Thyroid gland (tissue), 4 donors: ENCODE data around the gene MED22. TPM values are rescaled to one million over a fixed set of nuclear protein-coding genes. Genes with fewer than 3 reads are reported as not detected.
A peak's percentile ranks its signal among the peaks of the same experiment; 100 is the strongest.
"Not testable (repeated sequence)": the region's sequence is repeated elsewhere in the genome, so short reads cannot be mapped to it uniquely, and the experiment has no call there.

Experiments
- DNase-seq, 2 donors: peaks; one replicate each; pipeline ENCODE4 v3.0.0-alpha.2; 2019
- H3K27ac ChIP-seq, 3 donors: fragments of 200-600 bp; sonication (generic); 1 replicate in 2 of 3; 2 replicates in 1 of 3; pipeline ENCODE4 v1.5.1; 2016 to 2019; ENCODE audit warnings: mild to moderate bottlenecking in 1 of 3, moderate library complexity in 1 of 3
- H3K27me3 ChIP-seq: fragments of 200-600 bp; sonication (generic); one replicate; pipeline ENCODE4 v1.5.1; 2019
- H3K36me3 ChIP-seq, 2 donors: fragments of 200-600 bp; sonication (generic); one replicate each; pipeline ENCODE4 v1.5.1; 2016 to 2019
- H3K4me1 ChIP-seq, 2 donors: fragments of 200-600 bp; sonication (generic); one replicate each; pipeline ENCODE4 v1.5.1; 2017 to 2019
- H3K4me3 ChIP-seq, 3 donors: fragments of 200-600 bp; sonication (generic); replicated peaks in 1 of 3; 1 replicate in 2 of 3; 2 replicates in 1 of 3; pipeline ENCODE4 v1.5.1; 2016; ENCODE audit warnings: mild to moderate bottlenecking in 1 of 3
- H3K9me3 ChIP-seq: fragments of 200-600 bp; sonication (generic); one replicate; pipeline ENCODE4 v1.5.1; 2017
- CTCF ChIP-seq, 6 experiments: fragments of 200-600 bp in 3 of 6; fragments of 450-650 bp in 3 of 6; sonication (generic) in 3 of 6; IDR thresholded peaks; one replicate each; pipeline ENCODE4 v1.5.1; 2016 to 2019; ENCODE audit warnings: antibody characterized with exemption in 6 of 6, mild to moderate bottlenecking in 2 of 6, inconsistent platforms in 1 of 6, moderate library complexity in 1 of 6
- POLR2A ChIP-seq, 2 donors: fragments of 450-650 bp; IDR thresholded peaks; one replicate each; pipeline ENCODE4 v1.6.1; 2017; ENCODE audit warnings: antibody characterized with exemption in 2 of 2, mild to moderate bottlenecking in 2 of 2, moderate library complexity in 1 of 2
- WGBS, 2 donors: methylation state at CpG; one replicate each; pipeline ENCODE4 v1.1.5; 2017; 5-methylcytosine and 5-hydroxymethylcytosine counted together
- intact Hi-C: fragments of 100-400 bp; cut with DNase I; formaldehyde crosslinking; loops from one replicate; pipeline ENCODE4 v1.15.1; 2023
- total RNA-seq, 4 donors: library from RNA; depleted of rRNA; stranded (reverse); fragments of >200 nt; gene quantifications; one replicate each; pipeline ENCODE4 v1.2.3, GENCODE V29; 2016

The MED22 gene
- total RNA-seq, 4 donors from 2014 or later, result 41.9 to 58.2 (median 48.6) TPM

GRCh38 chr9:133303266-133304157, 44.4 kb downstream of the MED22 start:
- Histone ChIP-seq H3K36me3 (no peaks in the 10 kb centered on the region), H3K9me3 (no peaks in the 10 kb centered on the region), H3K4me1 (peaks cover 13 to 19% of the 10 kb centered on the region in 2 donors), H3K27ac (no peak overlapping the region), H3K4me3 (no peak overlapping the region), H3K27me3 (no peaks in the 10 kb centered on the region)
- DNase-seq, result no peak
- 78 to 82% methylated on average over 13 to 26 of the region's 26 CpGs for WGBS, 2 donors
- intact Hi-C loops, result no loop called here
- TF ChIP-seq POLR2A (IDR thresholded peaks at IDR 0.05), result no peak
- TF ChIP-seq CTCF (IDR thresholded peaks at IDR 0.05), result no peak

- Histone ChIP-seq H3K4me3 (no peak overlapping the region), H3K9me3 (no peaks in the 10 kb centered on the region), H3K27me3 (no peaks in the 10 kb centered on the region), H3K36me3 (no peaks in the 10 kb centered on the region), H3K4me1 (peaks cover 13 to 19% of the 10 kb centered on the region in 2 donors), H3K27ac (peak overlapping the region; percentile 12 to 65 (median 62))
- TF ChIP-seq POLR2A (IDR thresholded peaks at IDR 0.05) (no peak), CTCF (IDR thresholded peaks at IDR 0.05) (no peak)
- intact Hi-C loops, result no loop called here
- no peak for DNase-seq
- WGBS, 2 donors, result 84 to 87% methylated on average over 13 of the region's 13 CpGs
Measured at GRCh38 chr9:133301253-133302230, 46.4 kb downstream of the MED22 start.

GRCh38 chr9:133299996-133300395, 47.9 kb downstream of the MED22 start:
- H3K4me1 ChIP-seq, result peaks cover 13 to 19% of the 10 kb centered on the region in 2 donors
- DNase-seq, H3K36me3 ChIP-seq, H3K9me3 ChIP-seq, intact Hi-C loops, H3K27me3 ChIP-seq, H3K4me3 ChIP-seq: not testable (repeated sequence)
- 53 to 54% methylated on average over 9 to 11 of the region's 16 CpGs for WGBS, 2 donors
- peak overlapping the region; percentile 40 to 75 (median 59) for H3K27ac ChIP-seq

- WGBS, 2 donors, result 68 to 84% methylated on average over 1 of the region's 1 CpG
- H3K9me3 ChIP-seq, result no peaks in the 10 kb centered on the region
- no peaks in the 10 kb centered on the region for H3K27me3 ChIP-seq
- no peak for TF ChIP-seq POLR2A (IDR thresholded peaks at IDR 0.05)
- TF ChIP-seq CTCF (IDR thresholded peaks at IDR 0.05), result no peak
- H3K27ac ChIP-seq, result no peak overlapping the region
- no peak overlapping the region for H3K4me3 ChIP-seq
- H3K36me3 ChIP-seq, result no peaks in the 10 kb centered on the region
- H3K4me1 ChIP-seq, result no peaks in the 10 kb centered on the region
- no peak for DNase-seq
- intact Hi-C loops, result no loop called here
Measured at GRCh38 chr9:133294257-133294656, 53.7 kb downstream of the MED22 start.

- Histone ChIP-seq H3K27me3 (no peaks in the 10 kb centered on the region), H3K4me1 (no peaks in the 10 kb centered on the region), H3K4me3 (no peak overlapping the region), H3K36me3 (no peaks in the 10 kb centered on the region), H3K27ac (no peak overlapping the region), H3K9me3 (no peaks in the 10 kb centered on the region)
- intact Hi-C loops, result no loop called here
- no peak for TF ChIP-seq CTCF (IDR thresholded peaks at IDR 0.05)
- TF ChIP-seq POLR2A (IDR thresholded peaks at IDR 0.05), result no peak
- 87 to 97% methylated on average over 2 of the region's 2 CpGs for WGBS, 2 donors
- DNase-seq, result no peak
Measured at GRCh38 chr9:133290751-133291302, 57.1 kb downstream of the MED22 start.
